NCI-H82 (cell line): Measurements from ENCODE around the gene SNRNP40.

ENCODE experiments used
- DNase-seq: peaks from one replicate; lab custom pipeline; 2025; lab: John Stamatoyannopoulos, UW

SNRNP40 gene

DNA sequence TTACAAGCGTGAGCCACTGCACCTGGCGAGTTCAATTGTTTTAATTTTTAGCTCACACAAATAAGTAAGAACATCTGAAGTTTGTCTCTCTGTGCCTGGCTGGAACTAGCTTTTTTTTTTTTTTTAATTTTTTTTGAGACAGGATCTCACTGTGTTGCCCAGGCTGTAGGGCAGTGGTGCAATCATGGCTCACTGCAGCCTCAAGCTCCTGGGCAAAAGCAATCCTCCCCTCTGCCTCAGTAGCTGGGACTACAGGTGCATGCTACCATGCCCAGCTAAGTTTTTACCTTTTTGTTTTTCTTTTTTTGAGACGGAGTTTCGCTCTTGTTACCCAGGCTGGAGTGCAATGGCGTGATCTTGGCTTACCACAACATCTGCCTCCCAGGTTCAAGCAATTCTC lies 64.8 kb downstream of the SNRNP40 start:
- DNase-seq: no peak

- no peak for DNase-seq
Measured at GRCh38 chr1:31230378-31230777, 66.2 kb downstream of the SNRNP40 start.

DNA sequence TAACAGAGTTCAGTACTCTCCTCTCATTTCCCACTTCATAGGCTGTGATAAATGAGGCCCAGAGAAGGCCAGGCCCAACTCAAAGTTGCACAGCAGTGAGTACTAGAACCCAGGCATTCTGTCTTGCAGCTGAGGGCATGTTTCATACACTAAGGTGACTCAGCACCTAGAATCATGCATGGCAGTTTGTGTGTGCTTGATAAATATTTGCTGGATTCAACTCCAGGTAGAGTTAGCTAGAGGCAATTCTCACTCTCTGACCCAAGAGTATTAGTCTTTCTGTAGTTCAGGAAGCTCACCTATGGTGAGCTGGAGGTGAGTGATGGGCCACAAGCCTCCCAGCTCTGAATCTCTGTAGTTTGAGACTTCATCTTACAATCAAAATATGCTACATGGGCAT lies 67.6 kb downstream of the SNRNP40 start:
- no peak for DNase-seq

- DNase-seq: peak; percentile 42
Measured at GRCh38 chr1:31227891-31228568, 68.6 kb downstream of the SNRNP40 start.

- DNase-seq: no peak
Measured at GRCh38 chr1:31224068-31224467, 72.5 kb downstream of the SNRNP40 start.

GRCh38 chr1:31222176-31222575 lies 74.4 kb downstream of the SNRNP40 start:
- no peak for DNase-seq

- no peak for DNase-seq
Measured at GRCh38 chr1:31221072-31221471, 75.5 kb downstream of the SNRNP40 start.

GRCh38 chr1:31219489-31219888 lies 77.1 kb downstream of the SNRNP40 start:
- DNase-seq: no peak

DNA sequence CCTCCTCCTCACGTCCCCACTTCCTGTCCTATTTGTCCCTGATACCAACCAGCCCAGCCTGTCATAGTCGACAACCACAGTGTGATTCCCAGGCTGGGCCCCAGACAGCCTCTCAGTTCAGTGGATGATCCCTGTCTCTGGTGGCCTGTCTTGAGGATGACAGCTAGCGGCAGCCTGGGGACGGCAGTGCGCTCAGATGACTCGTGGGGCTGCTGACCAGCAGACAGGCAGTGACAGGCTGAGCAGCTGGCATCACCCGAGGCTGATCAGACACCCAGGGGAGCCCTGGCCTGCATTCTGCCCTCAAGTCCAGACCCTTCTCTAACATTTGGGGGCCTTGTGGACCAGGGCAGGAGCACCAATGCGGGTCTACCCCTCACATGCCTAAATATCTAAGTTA lies 77.9 kb downstream of the SNRNP40 start:
- DNase-seq: no peak

- DNase-seq: peak; percentile 95
Measured at GRCh38 chr1:31216016-31216415, 80.6 kb downstream of the SNRNP40 start.

DNA sequence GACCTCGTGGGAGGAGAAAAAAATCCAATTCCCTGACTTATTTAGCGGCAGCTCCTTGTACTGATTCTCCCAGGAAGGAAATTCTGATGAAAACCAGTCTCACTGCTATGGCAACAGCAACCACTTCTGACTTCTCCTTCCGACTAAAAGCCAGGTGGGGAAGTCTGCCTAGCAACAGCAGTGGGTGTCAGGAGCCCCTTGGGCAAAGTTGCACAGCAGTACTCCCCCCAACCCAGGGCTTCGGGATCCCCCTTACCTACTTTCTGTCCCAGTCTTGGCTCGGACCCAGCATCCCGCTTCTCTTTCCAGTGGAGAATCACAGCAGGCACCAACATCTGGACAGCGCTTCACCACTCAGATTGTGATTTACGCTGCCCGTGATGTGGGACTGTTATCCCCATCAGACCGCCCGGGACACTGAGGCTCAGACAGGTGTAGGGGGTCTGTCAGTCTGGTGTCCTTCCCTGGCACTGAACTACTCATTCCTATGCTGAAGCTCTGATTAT lies 81.5 kb downstream of the SNRNP40 start:
- DNase-seq: no peak

- DNase-seq: peak; percentile 33
Measured at GRCh38 chr1:31214316-31215064, 82.1 kb downstream of the SNRNP40 start.
